Panc1 (cell line): ENCODE data around the gene PUSL1.

Experiments used
- POLR2AphosphoS5 ChIP-seq: IDR thresholded peaks from 2 replicates; pipeline ENCODE4 v1.6.1; 2012; ENCODE audit warnings: mild to moderate bottlenecking, low read depth, low read length, moderate library complexity
- SIN3A ChIP-seq: IDR thresholded peaks from 2 replicates; pipeline ENCODE4 v1.6.1; 2012; ENCODE audit warnings: low read depth, mild to moderate bottlenecking, low read length, moderate library complexity, borderline replicate concordance; ENCODE audit not compliant: insufficient read depth
- TF ChIP-seq, protein P1 (sequence below), 2 experiments: IDR thresholded peaks; 2 replicates each; pipeline ENCODE4 v1.6.1; 2011 to 2012; ENCODE audit warnings: low read depth in 2 of 2, control low read depth in 1 of 2, low read length in 1 of 2, mild to moderate bottlenecking in 1 of 2, moderate library complexity in 1 of 2; ENCODE audit not compliant: insufficient read depth in 1 of 2
- TF ChIP-seq, protein P2 (sequence below): fragments of 450-650 bp; IDR thresholded peaks from 2 replicates; pipeline ENCODE4 v1.5.1; 2017; ENCODE audit warnings: mild to moderate bottlenecking

DNA sequence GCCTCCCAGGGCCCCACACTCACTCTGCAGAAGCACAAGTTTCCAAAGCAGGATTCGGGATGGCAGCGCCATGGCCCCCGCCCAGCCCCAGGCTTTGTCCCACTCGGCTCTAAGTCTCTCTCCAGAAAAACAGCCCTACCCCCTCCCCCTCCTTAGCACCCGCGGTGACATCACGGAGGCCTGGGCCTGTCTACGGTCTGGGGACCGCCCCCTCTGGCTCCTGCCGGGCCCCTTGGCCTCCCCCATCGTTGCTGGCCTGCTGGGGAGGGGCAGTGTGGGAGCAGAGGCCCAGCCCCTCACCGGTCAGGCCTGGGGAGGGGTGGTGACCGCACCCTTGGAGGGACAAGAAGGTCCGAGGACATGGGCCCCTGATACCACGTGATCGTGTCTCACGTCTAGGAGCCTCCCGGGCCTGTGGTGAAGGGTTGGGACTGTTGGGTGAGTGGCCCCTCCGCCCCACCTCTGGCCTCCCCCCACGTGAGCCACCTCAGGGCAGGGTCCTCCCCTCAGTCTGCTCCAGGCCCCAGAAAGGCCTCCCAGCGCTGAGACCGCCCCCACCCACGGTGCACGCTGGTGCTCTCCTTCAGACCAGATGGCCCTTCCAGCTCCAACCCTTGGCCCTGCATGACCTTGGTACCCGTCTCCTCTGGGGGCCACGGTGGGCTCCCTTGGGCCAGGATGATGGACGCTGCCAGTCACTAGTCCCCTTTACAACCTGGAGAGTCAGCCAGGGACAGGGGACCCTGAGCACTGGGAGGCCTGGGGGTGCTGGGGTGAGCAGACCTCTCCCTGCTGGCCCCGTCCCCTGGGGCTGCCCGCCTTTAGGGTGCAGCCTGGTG is 50.3 kb downstream of the PUSL1 start, which contains the start of gene MXRA8:
- TF ChIP-seq, protein P1, sequence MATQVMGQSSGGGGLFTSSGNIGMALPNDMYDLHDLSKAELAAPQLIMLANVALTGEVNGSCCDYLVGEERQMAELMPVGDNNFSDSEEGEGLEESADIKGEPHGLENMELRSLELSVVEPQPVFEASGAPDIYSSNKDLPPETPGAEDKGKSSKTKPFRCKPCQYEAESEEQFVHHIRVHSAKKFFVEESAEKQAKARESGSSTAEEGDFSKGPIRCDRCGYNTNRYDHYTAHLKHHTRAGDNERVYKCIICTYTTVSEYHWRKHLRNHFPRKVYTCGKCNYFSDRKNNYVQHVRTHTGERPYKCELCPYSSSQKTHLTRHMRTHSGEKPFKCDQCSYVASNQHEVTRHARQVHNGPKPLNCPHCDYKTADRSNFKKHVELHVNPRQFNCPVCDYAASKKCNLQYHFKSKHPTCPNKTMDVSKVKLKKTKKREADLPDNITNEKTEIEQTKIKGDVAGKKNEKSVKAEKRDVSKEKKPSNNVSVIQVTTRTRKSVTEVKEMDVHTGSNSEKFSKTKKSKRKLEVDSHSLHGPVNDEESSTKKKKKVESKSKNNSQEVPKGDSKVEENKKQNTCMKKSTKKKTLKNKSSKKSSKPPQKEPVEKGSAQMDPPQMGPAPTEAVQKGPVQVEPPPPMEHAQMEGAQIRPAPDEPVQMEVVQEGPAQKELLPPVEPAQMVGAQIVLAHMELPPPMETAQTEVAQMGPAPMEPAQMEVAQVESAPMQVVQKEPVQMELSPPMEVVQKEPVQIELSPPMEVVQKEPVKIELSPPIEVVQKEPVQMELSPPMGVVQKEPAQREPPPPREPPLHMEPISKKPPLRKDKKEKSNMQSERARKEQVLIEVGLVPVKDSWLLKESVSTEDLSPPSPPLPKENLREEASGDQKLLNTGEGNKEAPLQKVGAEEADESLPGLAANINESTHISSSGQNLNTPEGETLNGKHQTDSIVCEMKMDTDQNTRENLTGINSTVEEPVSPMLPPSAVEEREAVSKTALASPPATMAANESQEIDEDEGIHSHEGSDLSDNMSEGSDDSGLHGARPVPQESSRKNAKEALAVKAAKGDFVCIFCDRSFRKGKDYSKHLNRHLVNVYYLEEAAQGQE (IDR thresholded peaks at IDR 0.05; ENCODE audit: insufficient read depth in 1 of 2, low read depth in 2 of 2, low read length in 1 of 2) = no peak
- TF ChIP-seq, protein P2, sequence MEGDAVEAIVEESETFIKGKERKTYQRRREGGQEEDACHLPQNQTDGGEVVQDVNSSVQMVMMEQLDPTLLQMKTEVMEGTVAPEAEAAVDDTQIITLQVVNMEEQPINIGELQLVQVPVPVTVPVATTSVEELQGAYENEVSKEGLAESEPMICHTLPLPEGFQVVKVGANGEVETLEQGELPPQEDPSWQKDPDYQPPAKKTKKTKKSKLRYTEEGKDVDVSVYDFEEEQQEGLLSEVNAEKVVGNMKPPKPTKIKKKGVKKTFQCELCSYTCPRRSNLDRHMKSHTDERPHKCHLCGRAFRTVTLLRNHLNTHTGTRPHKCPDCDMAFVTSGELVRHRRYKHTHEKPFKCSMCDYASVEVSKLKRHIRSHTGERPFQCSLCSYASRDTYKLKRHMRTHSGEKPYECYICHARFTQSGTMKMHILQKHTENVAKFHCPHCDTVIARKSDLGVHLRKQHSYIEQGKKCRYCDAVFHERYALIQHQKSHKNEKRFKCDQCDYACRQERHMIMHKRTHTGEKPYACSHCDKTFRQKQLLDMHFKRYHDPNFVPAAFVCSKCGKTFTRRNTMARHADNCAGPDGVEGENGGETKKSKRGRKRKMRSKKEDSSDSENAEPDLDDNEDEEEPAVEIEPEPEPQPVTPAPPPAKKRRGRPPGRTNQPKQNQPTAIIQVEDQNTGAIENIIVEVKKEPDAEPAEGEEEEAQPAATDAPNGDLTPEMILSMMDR = no peak
- TF ChIP-seq POLR2AphosphoS5 (no peak; the same call in 1 of the 2 replicates), SIN3A (no peak)
